Esophagus muscularis mucosa (tissue), 4 donors: Measurements from ENCODE around the gene MYCBPAP. TPM values are rescaled to one million over a fixed set of nuclear protein-coding genes. Genes with fewer than 3 reads are reported as not detected.

Source experiments
- DNase-seq: peaks from one replicate; pipeline ENCODE4 v3.0.0-alpha.2; 2017; ENCODE audit errors: extremely low spot score
- H3K27ac ChIP-seq, 4 donors: fragments of 200-600 bp; sonication (generic); replicated peaks in 1 of 4; 1 replicate in 3 of 4; 2 replicates in 1 of 4; pipeline ENCODE4 v1.5.1; 2016 to 2019; ENCODE audit warnings: mild to moderate bottlenecking in 1 of 4
- H3K27me3 ChIP-seq, 4 donors: fragments of 200-600 bp; sonication (generic); one replicate each; pipeline versions ENCODE4 v1.5.1 to v1.6.0; 2016 to 2019
- H3K36me3 ChIP-seq, 4 donors: fragments of 200-600 bp; sonication (generic); one replicate each; pipeline ENCODE4 v1.5.1; 2016 to 2019
- H3K4me1 ChIP-seq, 4 donors: fragments of 200-600 bp; sonication (generic); one replicate each; pipeline ENCODE4 v1.5.1; 2016 to 2019
- H3K4me3 ChIP-seq, 4 donors: fragments of 200-600 bp; sonication (generic); 1 replicate in 2 of 4; 2 replicates in 2 of 4; pipeline ENCODE4 v1.5.1; 2016 to 2019; ENCODE audit warnings: mild to moderate bottlenecking in 4 of 4, moderate library complexity in 1 of 4
- H3K9me3 ChIP-seq, 4 donors: fragments of 200-600 bp; sonication (generic); 1 replicate in 3 of 4; 2 replicates in 1 of 4; pipeline ENCODE4 v1.5.1; 2016 to 2019
- EP300 ChIP-seq: sonication (generic); formaldehyde crosslinking; IDR thresholded peaks from one replicate; pipeline ENCODE4 v1.6.1; 2017; ENCODE audit warnings: antibody characterized with exemption
- POLR2A ChIP-seq: fragments of 450-650 bp; IDR thresholded peaks from one replicate; pipeline ENCODE4 v1.6.1; 2017; ENCODE audit warnings: antibody characterized with exemption, moderate library complexity, mild to moderate bottlenecking, low read depth
- POLR2AphosphoS5 ChIP-seq, 2 donors: sonication (generic); formaldehyde crosslinking; IDR thresholded peaks; one replicate each; pipeline ENCODE4 v1.6.1; 2017; ENCODE audit warnings: antibody characterized with exemption in 2 of 2
- WGBS: methylation state at CpG from one replicate; pipeline ENCODE4 v1.1.5; 2018; 5-methylcytosine and 5-hydroxymethylcytosine counted together
- intact Hi-C: fragments of 100-400 bp; cut with DNase I; formaldehyde crosslinking; loops from one replicate; pipeline ENCODE4 v1.15.1; 2023
- total RNA-seq, 4 donors: library from RNA; depleted of rRNA; stranded (reverse); fragments of >200 nt; gene quantifications; one replicate each; pipeline versions ENCODE4 v1.1.0 to v1.2.1, GENCODE V29; 2016
- TF ChIP-seq, protein P1 (sequence below), 3 experiments: fragments of 200-600 bp in 2 of 3; fragments of 450-650 bp in 1 of 3; sonication (generic) in 2 of 3; IDR thresholded peaks; one replicate each; pipeline ENCODE4 v1.5.1; 2017 to 2019; ENCODE audit warnings: antibody characterized with exemption in 3 of 3, mild to moderate bottlenecking in 2 of 3, moderate library complexity in 1 of 3

MYCBPAP gene
- total RNA-seq, 4 donors from 2014 or later = 0.33 to 1.6 (median 1.2) TPM; not detected in 1

DNA sequence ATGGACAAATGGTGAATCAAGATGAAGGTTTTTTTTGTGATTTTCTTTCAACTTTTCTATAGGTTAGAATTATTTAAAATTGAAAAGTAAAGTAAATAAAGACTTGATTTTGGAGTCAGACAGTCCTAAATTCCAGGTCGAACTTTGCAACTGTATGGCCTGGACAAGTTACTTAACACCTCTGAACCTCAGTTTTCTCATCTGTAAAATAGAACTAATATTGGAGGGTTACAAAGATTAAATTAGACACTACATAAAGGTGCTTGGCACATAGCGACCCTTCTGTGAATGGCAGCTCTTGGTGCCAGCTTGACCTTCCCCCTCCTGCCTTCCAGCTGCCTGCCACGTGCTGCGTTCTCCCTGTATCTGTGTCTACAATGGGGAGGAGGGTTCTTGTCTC lies 26.6 kb upstream of the MYCBPAP start:
- 87% methylated on average over 4 of the region's 4 CpGs for WGBS
- peaks cover 12 to 46% (median 39%) of the 10 kb centered on the region in 4 donors for H3K36me3 ChIP-seq
- intact Hi-C loops = loop anchor here (2.0 to 10.0 kb wide), 4 partner anchors 61 to 363 kb away; partner anchors contain the start of gene ABCC3
- peak overlapping the region; percentile 60 to 82 (median 80) for H3K27ac ChIP-seq
- no peak for DNase-seq
- TF ChIP-seq POLR2A (no peak), POLR2AphosphoS5 (IDR thresholded peaks at IDR 0.05) (no peak), EP300 (no peak)
- TF ChIP-seq, protein P1, sequence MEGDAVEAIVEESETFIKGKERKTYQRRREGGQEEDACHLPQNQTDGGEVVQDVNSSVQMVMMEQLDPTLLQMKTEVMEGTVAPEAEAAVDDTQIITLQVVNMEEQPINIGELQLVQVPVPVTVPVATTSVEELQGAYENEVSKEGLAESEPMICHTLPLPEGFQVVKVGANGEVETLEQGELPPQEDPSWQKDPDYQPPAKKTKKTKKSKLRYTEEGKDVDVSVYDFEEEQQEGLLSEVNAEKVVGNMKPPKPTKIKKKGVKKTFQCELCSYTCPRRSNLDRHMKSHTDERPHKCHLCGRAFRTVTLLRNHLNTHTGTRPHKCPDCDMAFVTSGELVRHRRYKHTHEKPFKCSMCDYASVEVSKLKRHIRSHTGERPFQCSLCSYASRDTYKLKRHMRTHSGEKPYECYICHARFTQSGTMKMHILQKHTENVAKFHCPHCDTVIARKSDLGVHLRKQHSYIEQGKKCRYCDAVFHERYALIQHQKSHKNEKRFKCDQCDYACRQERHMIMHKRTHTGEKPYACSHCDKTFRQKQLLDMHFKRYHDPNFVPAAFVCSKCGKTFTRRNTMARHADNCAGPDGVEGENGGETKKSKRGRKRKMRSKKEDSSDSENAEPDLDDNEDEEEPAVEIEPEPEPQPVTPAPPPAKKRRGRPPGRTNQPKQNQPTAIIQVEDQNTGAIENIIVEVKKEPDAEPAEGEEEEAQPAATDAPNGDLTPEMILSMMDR (IDR thresholded peaks at IDR 0.05) = no peak
- peaks cover 35 to 42% (median 37%) of the 10 kb centered on the region in 4 donors for H3K4me1 ChIP-seq
- peaks cover 0 to 9% (median 3%) of the 10 kb centered on the region in 4 donors for H3K27me3 ChIP-seq
- H3K4me3 ChIP-seq = no peak overlapping the region
- no peaks in the 10 kb centered on the region for H3K9me3 ChIP-seq

GRCh38 chr17:50482110-50482509 lies 26.1 kb upstream of the MYCBPAP start:
- Histone ChIP-seq H3K4me1 (peaks cover 35 to 42% (median 37%) of the 10 kb centered on the region in 4 donors), H3K27me3 (peaks cover 0 to 5% (median 2%) of the 10 kb centered on the region in 4 donors), H3K36me3 (peaks cover 12 to 50% (median 43%) of the 10 kb centered on the region in 4 donors), H3K9me3 (no peaks in the 10 kb centered on the region), H3K27ac (peak overlapping the region; percentile 60 to 82 (median 80)), H3K4me3 (no peak overlapping the region)
- intact Hi-C loops = loop anchor here (5.0 to 10.0 kb wide), 3 partner anchors 150 to 363 kb away; partner anchors contain the start of gene ABCC3
- TF ChIP-seq EP300 (no peak), POLR2AphosphoS5 (IDR thresholded peaks at IDR 0.05) (no peak), POLR2A (no peak)
- TF ChIP-seq, protein P1 (IDR thresholded peaks at IDR 0.05) = no peak
- DNase-seq = no peak
- 91% methylated on average over 7 of the region's 23 CpGs for WGBS

DNA sequence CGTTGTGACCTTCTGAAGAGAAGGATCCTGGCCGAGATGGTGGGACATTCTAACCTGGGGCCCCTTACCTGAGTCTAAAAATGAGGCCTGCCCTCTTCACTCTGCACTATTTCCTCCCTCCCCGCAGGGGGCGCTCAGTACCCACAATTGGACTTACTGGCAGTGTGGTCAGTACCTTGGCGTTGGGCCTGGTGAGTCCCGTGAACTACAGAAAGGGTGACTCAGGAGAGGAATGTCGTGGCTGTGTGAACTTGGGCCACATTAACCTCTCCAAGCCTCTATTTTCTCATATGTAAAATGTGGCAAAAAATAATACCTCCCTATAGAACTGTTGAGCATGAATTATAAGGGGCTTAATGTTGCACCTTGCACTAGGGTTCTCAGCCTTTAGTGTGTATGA lies 25.7 kb upstream of the MYCBPAP start:
- TF ChIP-seq, protein P1 (IDR thresholded peaks at IDR 0.05) = peak; percentile 89 to 97 (median 93)
- no peak for TF ChIP-seq EP300
- TF ChIP-seq POLR2AphosphoS5 (IDR thresholded peaks at IDR 0.05) = peak; percentile 88 to 95
- DNase-seq = peak; percentile 98
- intact Hi-C loops = loop anchor here (5.0 to 10.0 kb wide), 3 partner anchors 150 to 362 kb away; partner anchors contain the start of gene ABCC3

DNA sequence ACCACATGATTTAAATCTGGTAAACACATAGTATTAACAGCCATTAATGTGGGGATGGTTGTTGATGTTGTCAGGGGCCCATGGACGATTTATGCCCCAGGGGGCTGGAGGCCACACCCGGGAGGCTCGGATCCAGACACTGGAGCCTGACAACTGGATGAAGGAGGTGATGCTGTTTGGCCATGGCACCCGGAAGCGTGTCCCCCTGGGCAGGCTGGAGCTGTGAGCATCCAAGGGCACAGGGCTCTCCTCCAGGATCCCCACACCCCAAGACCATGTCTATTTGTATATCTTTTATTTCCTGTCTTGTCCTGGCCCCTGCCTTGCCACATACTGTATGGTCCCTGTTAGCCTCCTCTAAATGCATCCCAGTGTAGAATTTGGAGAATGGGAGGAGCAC lies 25.0 kb upstream of the MYCBPAP start:
- Histone ChIP-seq H3K36me3 (peaks cover 12 to 59% (median 47%) of the 10 kb centered on the region in 4 donors), H3K27ac (peak overlapping the region; percentile 79 to 82 (median 81)), H3K9me3 (no peaks in the 10 kb centered on the region), H3K27me3 (no peaks in the 10 kb centered on the region), H3K4me3 (no peak overlapping the region), H3K4me1 (peaks cover 31 to 37% (median 33%) of the 10 kb centered on the region in 4 donors)
- 76% methylated on average over 5 of the region's 5 CpGs for WGBS
- TF ChIP-seq, protein P1 (IDR thresholded peaks at IDR 0.05) = no peak
- no peak for TF ChIP-seq POLR2A
- no peak for TF ChIP-seq POLR2AphosphoS5 (IDR thresholded peaks at IDR 0.05)
- TF ChIP-seq EP300 = no peak
- intact Hi-C loops = loop anchor here (5.0 to 10.0 kb wide), 3 partner anchors 149 to 362 kb away; partner anchors contain the start of gene ABCC3
- DNase-seq = no peak

More for the DNA sequence above, 25.7 kb upstream of the MYCBPAP start:
- peak overlapping the region; percentile 79 to 82 (median 81) for H3K27ac ChIP-seq
- H3K36me3 ChIP-seq = peaks cover 12 to 54% (median 46%) of the 10 kb centered on the region in 4 donors
- H3K4me1 ChIP-seq = peaks cover 35 to 42% (median 37%) of the 10 kb centered on the region in 4 donors
- no peaks in the 10 kb centered on the region for H3K9me3 ChIP-seq
- H3K27me3 ChIP-seq = peaks cover 0 to under 1% (median 0%) of the 10 kb centered on the region in 4 donors
- no peak overlapping the region for H3K4me3 ChIP-seq
- WGBS = 12% methylated on average over 7 of the region's 7 CpGs
